RWPE2 (cell line): ENCODE data around the gene PCDHA5.
A peak's percentile ranks its signal among the peaks of the same experiment; 100 is the strongest.
"Not testable (repeated sequence)": the region's sequence is repeated elsewhere in the genome, so short reads cannot be mapped to it uniquely, and the experiment has no call there.

Experiments used
- ATAC-seq: fragments of 200-7000 bp; cut with Tn5 transposase; 3 replicates; pipeline ENCODE4 v1.9.1; 2021; ENCODE audit warnings: low read depth
- DNase-seq: peaks from one replicate; pipeline ENCODE4 v3.0.0-alpha.2; 2020; ENCODE audit warnings: low spot score
- H3K27ac ChIP-seq: fragments of 450-650 bp; 2 replicates; pipeline ENCODE4 v1.5.1; 2017; ENCODE audit warnings: mild to moderate bottlenecking; ENCODE audit not compliant: poor library complexity, severe bottlenecking
- H3K27me3 ChIP-seq: fragments of 250-450 bp; sonication (Bioruptor Pico); 2 replicates; pipeline ENCODE4 v1.5.1; 2021; ENCODE audit warnings: mild to moderate bottlenecking, moderate library complexity; ENCODE audit not compliant: insufficient read depth, poor library complexity, severe bottlenecking
- H3K36me3 ChIP-seq: fragments of 250-450 bp; sonication (Bioruptor Pico); 2 replicates; pipeline ENCODE4 v1.5.1; 2020; ENCODE audit warnings: low read depth, mild to moderate bottlenecking, moderate library complexity
- H3K4me1 ChIP-seq: fragments of 250-450 bp; sonication (Bioruptor Pico); 2 replicates; pipeline ENCODE4 v1.5.1; 2021; ENCODE audit warnings: mild to moderate bottlenecking, moderate library complexity; ENCODE audit not compliant: insufficient read depth, poor library complexity, severe bottlenecking
- H3K4me3 ChIP-seq: fragments of 250-450 bp; sonication (Bioruptor Pico); 2 replicates; pipeline ENCODE4 v1.5.1; 2021; ENCODE audit warnings: mild to moderate bottlenecking, moderate library complexity; ENCODE audit not compliant: severe bottlenecking
- H3K9me3 ChIP-seq: fragments of 250-450 bp; sonication (Bioruptor Pico); 2 replicates; pipeline ENCODE4 v1.5.1; 2021; ENCODE audit warnings: mild to moderate bottlenecking, moderate library complexity; ENCODE audit not compliant: severe bottlenecking
- TF ChIP-seq, protein P1 (sequence below): fragments of 450-650 bp; IDR thresholded peaks from one replicate; pipeline ENCODE4 v1.5.1; 2017; ENCODE audit warnings: mild to moderate bottlenecking, moderate library complexity; ENCODE audit not compliant: poor library complexity, severe bottlenecking

The PCDHA5 gene

DNA sequence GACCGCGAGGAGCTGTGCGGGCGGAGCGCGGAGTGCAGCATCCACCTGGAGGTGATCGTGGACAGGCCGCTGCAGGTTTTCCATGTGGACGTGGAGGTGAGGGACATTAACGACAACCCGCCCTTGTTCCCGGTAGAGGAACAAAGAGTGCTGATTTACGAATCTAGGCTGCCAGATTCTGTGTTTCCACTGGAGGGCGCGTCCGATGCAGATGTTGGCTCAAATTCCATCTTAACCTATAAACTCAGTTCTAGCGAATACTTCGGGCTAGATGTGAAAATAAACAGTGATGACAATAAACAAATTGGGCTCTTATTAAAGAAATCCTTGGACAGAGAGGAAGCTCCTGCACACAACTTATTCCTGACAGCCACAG lies 6.9 kb downstream of the PCDHA5 start:
- Histone ChIP-seq H3K4me1 (no peaks in the 10 kb centered on the region), H3K36me3 (no peaks in the 10 kb centered on the region), H3K27me3 (peaks cover 77% of the 10 kb centered on the region), H3K4me3 (no peak overlapping the region), H3K27ac (no peak overlapping the region), H3K9me3 (peaks cover 3% of the 10 kb centered on the region)
- DNase-seq (no peak), ATAC-seq (no peak)
- TF ChIP-seq, protein P1, sequence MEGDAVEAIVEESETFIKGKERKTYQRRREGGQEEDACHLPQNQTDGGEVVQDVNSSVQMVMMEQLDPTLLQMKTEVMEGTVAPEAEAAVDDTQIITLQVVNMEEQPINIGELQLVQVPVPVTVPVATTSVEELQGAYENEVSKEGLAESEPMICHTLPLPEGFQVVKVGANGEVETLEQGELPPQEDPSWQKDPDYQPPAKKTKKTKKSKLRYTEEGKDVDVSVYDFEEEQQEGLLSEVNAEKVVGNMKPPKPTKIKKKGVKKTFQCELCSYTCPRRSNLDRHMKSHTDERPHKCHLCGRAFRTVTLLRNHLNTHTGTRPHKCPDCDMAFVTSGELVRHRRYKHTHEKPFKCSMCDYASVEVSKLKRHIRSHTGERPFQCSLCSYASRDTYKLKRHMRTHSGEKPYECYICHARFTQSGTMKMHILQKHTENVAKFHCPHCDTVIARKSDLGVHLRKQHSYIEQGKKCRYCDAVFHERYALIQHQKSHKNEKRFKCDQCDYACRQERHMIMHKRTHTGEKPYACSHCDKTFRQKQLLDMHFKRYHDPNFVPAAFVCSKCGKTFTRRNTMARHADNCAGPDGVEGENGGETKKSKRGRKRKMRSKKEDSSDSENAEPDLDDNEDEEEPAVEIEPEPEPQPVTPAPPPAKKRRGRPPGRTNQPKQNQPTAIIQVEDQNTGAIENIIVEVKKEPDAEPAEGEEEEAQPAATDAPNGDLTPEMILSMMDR = peak; percentile 6

DNA sequence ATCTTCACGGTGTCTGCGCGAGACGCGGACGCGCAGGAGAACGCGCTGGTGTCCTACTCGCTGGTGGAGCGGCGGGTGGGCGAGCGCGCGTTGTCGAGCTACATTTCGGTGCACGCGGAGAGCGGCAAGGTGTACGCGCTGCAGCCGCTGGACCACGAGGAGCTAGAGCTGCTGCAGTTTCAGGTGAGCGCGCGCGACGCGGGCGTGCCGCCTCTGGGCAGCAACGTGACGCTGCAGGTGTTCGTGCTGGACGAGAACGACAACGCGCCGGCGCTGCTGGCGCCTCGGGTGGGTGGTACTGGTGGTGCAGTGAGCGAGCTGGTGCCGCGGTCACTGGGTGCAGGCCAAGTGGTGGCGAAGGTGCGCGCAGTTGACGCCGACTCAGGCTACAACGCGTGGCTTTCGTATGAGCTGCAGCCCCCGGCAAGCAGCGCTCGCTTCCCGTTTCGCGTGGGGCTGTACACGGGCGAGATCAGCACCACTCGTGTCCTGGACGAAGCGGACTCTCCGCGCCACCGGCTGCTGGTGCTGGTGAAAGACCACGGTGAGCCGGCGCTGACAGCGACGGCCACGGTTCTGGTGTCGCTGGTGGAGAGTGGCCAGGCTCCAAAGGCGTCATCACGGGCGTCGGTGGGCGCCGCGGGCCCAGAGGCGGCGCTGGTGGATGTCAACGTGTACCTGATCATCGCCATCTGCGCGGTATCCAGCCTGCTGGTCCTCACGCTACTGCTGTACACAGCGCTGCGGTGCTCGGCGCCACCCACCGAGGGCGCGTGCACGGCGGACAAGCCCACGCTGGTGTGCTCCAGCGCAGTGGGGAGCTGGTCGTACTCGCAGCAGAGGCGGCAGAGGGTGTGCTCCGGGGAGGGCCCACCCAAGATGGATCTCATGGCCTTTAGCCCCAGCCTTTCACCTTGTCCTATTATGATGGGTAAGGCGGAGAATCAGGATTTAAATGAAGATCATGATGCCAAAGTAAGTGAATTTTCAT lies 8.4 kb downstream of the PCDHA5 start:
- H3K36me3 ChIP-seq, H3K4me3 ChIP-seq, ATAC-seq: not testable (repeated sequence)

DNA sequence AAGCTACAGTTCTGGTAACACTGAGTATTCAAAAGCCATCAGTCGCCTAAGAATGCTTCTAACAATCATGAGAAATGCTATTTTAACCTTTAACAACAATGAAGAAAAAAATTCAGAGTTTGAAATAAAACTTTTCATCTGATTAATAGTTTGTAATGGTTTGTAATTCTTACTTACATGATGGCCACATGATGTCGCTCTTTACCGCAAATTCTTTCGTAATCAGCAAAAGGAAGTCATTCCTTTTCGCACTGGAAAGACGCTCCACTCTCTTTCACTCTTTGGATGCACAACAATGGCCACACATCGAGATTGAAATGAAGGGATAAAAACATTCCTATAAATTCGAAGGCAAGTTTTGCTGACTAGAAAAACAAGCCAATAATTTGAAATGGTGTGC lies 12.6 kb downstream of the PCDHA5 start, which contains the start of gene PCDHA7:
TSS of gene PCDHA7 (plus strand) at position 277 of the 400 bp plus-strand sequence. CDS start at position 392, 115 bp downstream.
- TF ChIP-seq, protein P1 = peak; percentile 59
- ATAC-seq = no peak
- Histone ChIP-seq H3K4me1 (no peaks in the 10 kb centered on the region), H3K27ac (no peak within 1 kb of the TSS), H3K36me3 (no peaks in the 10 kb centered on the region), H3K4me3 (peak within 1 kb of the TSS; percentile 10), H3K27me3 (peaks cover 89% of the 10 kb centered on the region), H3K9me3 (no peaks in the 10 kb centered on the region)
- DNase-seq = no peak

More for the DNA sequence above, 8.4 kb downstream of the PCDHA5 start:
- peaks cover 88% of the 10 kb centered on the region for H3K27me3 ChIP-seq
- DNase-seq, H3K4me1 ChIP-seq, H3K9me3 ChIP-seq, H3K27ac ChIP-seq: not testable (repeated sequence)

DNA sequence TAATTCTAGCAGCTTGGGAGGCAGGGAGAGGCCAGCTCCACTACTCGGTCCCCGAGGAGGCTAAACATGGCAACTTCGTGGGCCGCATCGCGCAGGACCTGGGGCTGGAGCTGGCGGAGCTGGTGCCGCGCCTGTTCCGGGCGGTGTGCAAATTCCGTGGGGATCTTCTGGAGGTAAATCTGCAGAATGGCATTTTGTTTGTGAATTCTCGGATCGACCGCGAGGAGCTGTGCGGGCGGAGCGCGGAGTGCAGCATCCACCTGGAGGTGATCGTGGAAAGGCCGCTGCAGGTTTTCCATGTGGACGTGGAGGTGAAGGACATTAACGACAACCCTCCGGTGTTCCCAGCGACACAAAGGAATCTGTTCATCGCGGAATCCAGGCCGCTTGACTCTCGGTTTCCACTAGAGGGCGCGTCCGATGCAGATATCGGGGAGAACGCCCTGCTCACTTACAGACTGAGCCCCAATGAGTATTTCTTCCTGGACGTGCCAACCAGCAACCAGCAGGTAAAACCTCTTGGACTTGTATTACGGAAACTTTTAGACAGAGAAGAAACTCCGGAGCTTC lies 13.1 kb downstream of the PCDHA5 start:
- ATAC-seq, DNase-seq, H3K36me3 ChIP-seq, H3K9me3 ChIP-seq, H3K27ac ChIP-seq, H3K4me1 ChIP-seq: not testable (repeated sequence)
- Histone ChIP-seq H3K4me3 (peak overlapping the region; percentile 10), H3K27me3 (peaks cover 88% of the 10 kb centered on the region)
- TF ChIP-seq, protein P1 = peak; percentile 32

DNA sequence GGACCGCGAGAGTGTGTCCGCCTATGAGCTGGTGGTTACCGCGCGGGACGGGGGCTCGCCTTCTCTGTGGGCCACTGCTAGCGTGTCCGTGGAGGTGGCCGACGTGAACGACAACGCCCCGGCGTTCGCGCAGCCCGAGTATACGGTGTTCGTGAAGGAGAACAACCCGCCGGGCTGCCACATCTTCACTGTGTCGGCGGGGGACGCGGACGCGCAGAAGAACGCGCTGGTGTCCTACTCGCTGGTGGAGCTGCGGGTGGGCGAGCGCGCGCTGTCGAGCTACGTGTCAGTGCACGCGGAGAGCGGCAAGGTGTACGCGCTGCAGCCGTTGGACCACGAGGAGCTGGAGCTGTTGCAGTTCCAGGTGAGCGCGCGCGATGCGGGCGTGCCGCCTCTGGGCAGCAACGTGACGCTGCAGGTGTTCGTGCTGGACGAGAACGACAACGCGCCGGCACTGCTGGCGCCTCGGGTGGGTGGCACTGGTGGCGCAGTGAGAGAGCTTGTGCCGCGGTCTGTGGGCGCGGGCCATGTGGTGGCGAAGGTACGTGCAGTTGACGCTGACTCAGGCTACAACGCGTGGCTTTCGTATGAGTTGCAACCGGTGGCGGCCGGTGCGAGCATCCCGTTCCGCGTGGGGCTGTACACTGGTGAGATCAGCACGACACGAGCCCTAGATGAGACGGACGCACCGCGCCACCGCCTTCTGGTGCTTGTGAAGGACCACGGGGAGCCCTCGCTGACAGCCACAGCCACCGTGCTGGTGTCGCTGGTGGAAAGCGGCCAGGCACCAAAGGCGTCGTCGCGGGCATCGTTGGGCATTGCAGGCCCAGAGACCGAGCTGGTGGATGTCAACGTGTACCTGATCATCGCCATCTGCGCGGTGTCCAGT lies 14.5 kb downstream of the PCDHA5 start:
- peaks cover 3% of the 10 kb centered on the region for H3K4me1 ChIP-seq
- H3K9me3 ChIP-seq = peaks cover 2% of the 10 kb centered on the region
- ATAC-seq (no peak), DNase-seq (no peak)
- H3K27ac ChIP-seq = no peak overlapping the region
- H3K27me3 ChIP-seq = peaks cover 91% of the 10 kb centered on the region
- no peaks in the 10 kb centered on the region; the same call in 1 of the 2 replicates for H3K36me3 ChIP-seq
- H3K4me3 ChIP-seq = no peak overlapping the region
- TF ChIP-seq, protein P1 = no peak
